Stimulated activated CD8-positive, alpha-beta memory T cell treated with anti-CD3 and anti-CD28 coated beads, Interleukin-12 subunit alpha, Interleukin-12 subunit beta, amount 100 ng/mL, for 24 hours (primary cell): ENCODE measurements around the gene ABCC4.

ENCODE experiments used
- DNase-seq: peaks from one replicate; pipeline ENCODE4 v3.0.0-alpha.2; 2020; ENCODE audit errors: extremely low read depth

ABCC4 gene

DNA sequence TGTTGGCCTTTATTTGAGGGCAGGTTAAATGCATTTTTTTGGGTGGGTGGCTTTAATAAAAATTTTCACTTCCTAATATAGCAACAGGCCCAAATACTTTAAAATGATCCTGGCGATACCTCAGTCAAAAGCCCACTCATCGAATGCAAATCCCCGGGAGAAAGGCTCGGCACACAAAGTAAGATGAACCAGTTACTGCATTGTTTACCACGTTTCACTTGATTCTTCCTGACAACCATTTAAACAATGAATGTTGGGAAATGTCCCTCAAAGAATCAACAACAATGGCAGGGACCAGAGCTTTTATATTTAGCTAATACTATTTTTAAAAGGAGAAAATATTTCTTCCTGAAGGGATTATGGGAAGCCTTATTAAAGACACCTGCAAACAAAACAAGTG, 187.7 kb downstream of the ABCC4 start:
- no peak for DNase-seq

DNA sequence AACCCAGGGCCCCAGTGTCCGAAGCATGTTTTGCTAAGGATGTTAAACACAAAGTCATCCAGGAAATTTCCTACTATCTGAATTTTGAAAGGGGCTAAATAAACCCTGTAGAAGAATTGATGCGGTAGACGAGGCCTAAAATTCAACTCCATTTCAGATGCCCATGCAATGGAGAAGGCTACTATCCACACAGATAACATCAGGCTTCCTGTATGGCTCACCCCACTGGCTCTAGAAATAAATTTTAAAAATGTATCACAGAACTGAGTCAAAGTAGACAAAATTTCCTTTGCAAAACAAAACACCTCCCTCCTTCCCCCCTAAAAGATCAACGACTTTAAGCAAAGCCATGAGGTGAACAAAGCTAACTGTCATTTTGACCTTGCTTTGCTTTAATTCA, 188.4 kb downstream of the ABCC4 start:
- no peak for DNase-seq

DNA sequence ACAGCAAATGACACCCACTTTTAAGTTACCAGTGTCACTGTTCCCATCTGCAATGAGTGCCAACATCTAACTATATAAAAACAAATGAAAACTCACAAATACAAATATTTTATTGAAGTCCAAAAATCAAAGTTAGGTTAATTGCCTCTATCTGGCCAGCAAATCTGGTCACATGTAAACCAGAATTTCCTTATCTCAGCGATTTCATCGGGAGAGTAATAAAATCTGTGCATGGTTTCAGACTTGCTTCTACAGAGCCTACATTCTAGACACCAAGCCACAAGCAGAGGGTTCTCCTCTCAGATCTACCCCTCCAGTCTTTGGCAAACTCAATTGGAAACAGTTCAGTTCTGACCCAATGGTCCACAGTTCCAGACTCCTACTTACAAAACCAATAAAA, 189.6 kb downstream of the ABCC4 start:
- DNase-seq, result no peak

DNA sequence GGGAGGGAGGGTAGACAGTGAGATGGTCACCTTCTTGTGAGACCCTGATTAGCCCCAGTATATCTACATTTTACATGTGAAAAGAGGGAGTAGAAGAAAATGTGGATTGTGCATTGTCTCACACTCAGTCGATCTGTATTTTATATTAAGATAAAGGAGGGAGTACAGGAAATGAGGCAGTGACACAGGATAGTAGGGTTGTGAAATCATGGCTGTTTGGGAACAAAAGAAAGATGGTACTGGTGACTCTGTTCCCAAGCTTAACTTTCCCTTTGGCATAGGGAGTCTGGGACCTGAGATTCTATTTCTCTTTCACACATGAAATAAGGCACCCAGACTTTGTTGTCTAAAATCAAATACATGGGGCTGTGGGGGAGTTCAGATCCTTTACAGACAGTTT, 194.7 kb downstream of the ABCC4 start:
- no peak for DNase-seq

DNA sequence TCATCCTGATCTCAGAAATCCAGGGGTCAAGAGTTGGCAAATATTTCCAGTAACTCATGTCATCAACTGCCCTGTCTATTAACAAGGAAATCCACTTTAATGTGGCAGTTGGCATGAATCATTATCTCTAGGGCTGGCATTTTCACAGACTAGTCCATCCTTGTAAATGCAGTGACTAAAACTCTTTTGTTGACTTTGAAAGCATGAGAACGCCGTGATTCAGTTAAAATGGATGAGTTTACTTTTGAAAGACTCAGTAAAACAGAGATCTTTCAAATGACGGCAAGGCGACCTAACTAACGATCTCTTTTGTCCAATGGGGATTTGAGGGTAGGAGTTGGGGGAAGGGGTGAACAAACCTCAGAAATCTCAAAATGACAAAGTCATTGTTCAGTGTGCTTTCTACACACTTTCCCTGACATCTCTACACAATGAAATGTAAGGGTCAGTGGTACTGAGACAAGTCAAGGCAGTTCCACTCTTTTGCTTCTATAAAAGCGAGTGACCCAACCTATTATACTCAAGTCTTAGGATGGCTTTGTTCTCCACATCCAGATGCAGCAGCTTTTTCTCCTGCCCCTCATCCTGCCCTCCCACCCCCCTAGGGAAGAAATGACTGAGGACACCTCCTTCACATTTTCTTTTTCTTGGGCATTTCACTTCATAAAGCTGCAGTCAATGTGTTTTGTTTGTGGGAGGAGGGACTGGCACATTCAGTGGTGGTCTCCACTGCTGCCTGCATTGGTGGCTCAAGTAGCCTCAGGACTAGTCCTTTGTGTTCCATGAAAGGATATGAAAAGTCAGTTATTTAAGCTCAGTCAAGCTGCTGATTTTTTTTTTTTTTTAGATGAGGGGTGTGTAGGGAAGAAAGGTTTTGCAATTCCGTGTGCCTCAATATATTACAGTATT, 200.5 kb downstream of the ABCC4 start:
- no peak for DNase-seq

DNA sequence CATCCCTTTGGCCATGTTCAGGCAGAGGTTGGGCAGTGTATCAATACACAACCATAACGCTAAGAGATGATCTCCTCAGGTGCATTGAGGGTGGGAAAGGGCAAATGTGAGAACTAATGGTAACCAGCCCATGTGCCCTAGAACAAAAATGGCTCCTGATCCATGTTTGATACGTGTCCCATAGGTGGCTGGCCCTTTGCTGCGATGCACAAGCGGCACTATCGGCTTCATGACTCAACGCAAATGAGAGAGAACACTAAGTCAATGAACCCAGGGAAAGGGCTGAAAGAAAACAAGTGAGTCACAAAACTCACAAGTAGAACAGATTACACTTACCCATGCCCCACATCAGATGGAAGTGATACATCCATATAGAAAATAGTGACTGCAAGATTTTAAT, 201.7 kb downstream of the ABCC4 start:
- DNase-seq, result no peak

DNA sequence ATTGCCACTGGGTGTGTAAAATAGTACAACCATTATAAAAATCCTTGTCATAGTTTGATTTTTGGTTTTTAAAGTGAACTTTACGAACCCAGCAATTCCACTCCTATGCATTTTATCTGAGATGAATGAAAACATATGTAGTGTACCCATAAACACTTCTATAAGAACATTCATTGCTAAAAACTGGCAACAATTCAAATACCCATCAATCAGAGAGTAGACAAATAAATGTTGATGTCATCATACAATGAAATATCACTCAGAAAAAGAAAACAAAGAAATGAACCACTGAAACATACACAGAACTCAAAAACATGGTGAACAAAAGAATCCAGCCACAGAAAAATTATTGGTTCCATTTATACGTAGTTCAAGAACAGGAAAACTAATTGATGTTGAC, 202.3 kb downstream of the ABCC4 start:
- no peak for DNase-seq

DNA sequence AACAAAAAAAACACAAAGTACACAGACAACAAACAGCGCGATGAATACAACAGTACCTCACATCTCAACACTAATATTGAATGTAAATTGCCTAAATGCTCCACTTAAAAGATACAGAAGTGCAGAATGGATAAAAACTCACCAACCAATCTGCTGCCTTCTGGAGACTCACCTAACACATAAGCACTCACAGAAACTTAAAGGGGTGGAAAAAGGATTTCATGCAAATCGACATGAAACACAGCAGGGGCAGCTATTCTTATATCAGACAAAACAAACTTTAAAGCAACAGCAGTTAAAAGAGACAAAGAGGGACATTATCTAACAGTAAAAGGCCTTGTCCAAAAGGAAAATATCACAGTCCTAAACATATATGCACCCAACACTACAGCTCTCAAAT, 209.5 kb downstream of the ABCC4 start:
- DNase-seq, result no peak

DNA sequence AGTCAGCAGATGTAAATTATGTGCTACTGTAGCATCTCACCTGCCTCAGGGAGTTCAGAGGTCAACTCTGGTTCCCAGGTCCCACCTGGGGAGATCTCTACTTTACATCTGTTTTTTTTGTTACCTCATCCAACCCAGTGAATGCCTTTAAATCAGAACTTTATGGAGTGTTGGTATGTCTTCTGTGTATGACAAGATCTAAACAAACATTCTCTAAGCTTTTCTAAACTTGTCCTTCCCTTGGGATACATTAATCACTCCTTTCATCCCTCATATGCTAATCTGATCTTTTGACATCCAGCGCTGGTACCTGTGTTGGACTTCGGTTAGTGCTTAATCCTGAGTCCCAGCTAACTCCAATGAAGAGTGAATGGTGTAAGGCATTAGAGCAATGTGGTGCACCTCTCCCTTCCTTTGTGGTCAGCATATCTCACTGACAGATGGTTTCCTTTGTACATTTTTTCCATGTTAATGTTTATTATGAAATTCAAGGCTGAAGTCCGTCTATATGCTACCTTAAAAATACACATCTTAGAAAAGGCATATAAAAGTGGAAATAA, 213.4 kb downstream of the ABCC4 start:
- no peak for DNase-seq

DNA sequence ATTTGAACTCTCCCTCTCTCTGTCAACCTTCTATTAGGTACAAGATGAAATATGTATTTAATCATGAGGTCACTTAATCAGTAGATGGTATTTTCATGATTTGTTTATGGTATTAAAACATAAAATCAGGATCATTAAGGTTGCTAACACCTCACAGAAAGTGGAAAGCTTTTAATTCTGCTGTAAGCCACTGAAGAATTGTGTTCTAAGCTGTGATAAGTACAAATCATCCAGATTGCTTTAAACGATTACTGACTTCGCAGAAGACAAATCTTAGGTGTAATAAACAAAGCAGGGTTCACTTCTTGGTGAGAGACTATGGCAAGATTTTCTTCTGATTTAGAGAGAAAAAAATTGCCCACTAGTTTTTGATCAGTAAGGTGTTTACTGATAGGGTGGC, 214.5 kb downstream of the ABCC4 start:
- no peak for DNase-seq

DNA sequence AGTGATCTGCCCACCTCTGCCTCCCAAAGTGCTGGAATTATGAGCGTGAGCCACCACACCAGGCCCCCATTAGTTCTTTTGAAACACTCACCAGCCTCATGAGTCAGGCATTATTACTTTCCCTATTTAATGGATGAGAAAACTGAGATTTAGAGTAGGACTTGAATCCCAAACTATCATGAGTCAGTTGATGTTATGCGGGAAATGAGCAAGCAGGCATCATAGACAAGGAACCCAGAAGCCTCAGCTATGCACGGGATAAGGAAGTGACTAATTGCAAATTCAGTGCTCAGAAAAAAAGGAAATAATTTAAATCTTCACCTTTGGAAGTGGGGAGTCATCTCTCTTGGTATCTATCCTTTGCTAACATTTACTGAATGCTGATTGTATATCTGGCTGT, 217.5 kb downstream of the ABCC4 start:
- no peak for DNase-seq

DNA sequence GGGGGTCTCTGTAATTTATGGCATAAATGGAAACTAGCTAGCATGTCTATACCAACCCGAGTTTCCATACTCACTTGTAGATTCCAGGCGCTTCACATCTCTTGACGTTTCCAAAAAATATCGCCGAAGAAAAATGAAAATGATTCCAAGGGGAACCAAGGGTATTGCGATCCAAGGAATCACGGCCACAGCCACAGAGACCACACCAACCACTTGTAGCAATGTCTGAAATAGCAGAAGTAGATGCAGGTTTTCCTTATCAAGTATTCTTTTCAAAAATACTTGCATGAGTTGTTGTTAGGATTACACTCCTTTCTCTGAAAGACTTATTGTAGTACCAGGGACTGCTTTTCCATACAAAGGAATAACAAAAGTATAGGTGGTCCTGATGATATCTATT, 218.2 kb downstream of the ABCC4 start:
- DNase-seq, result no peak

DNA sequence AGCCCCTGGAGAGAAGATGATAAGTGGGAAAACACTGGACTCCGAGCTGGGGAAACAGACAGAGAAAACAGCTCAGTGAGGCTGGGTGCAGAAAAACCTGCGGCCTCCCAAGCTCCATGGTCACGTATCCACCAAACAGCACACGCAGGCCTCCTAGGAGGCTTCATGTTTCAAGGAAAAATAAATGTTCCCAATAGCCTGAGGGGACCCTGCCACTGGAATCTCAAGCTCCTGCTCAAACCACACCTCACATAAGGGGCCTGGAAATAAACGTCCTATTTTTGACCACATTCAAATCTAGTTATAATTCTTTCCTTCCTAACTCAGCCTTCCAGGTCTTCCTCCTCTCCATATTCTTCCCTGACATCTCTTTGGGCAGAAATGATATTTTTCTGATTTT, 225.7 kb downstream of the ABCC4 start:
- no peak for DNase-seq

DNA sequence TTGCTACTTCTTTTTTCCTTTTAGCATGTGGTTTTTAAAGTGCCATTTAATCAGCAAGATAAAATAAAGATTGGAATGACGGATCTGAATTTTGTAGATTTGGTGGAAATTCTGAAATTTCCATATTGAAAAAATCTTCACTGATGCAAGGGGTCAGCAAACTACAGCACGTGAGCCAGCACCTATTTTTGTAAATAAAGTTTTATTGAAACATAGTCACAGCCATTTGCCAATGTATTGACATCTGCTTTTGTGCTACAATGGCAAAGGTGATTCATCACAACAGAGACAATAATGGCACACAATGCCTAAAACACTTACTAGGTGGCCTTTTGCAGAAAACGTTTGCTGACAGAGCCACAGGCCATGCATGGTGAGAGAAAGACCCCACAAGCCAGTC, 226.4 kb downstream of the ABCC4 start:
- DNase-seq, result no peak

DNA sequence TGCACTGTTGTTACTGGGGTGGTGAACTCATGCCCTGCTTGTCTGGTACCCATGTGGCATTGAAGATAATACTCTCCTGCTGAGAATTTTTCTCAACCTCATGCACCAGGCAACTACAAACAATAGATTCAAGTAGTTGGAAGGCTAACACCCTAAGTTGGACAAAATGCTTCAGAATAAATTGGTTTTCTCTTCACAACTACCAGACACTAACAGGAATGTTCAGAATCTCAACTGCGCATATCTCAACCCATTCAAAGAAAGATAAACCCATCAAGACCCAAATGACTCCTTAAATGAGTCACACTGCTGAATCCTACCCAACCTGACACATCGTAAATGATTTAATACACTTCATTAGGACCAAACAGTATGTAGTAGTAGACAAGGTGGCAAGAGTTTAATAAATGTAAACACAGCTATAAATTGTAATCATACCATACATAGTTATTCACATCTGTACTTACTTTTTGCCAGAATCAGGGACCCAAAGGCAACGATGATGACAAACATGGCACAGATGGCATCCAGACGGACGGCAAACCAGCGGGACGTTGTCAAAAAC, 227.4 kb downstream of the ABCC4 start:
- no peak for DNase-seq

DNA sequence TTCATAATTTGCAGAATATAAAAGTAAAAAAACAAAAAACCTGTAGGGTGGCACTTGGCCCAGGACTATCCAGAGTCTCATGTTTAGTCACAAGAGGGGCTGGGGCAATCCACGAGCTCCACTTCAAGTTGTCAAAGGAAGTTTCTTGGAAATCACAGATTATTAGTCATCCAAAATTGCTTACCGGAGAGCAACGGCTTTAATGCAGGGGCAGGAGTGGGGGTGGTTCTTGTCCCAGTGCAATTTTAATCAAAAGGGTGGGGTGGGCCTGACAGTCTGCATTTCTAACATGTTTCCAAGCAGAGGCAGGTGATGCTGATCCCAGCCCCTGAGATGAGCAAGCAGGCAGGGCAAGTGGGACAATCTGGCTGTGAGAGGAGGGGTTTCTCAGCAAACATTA, 233.9 kb downstream of the ABCC4 start:
- no peak for DNase-seq

DNA sequence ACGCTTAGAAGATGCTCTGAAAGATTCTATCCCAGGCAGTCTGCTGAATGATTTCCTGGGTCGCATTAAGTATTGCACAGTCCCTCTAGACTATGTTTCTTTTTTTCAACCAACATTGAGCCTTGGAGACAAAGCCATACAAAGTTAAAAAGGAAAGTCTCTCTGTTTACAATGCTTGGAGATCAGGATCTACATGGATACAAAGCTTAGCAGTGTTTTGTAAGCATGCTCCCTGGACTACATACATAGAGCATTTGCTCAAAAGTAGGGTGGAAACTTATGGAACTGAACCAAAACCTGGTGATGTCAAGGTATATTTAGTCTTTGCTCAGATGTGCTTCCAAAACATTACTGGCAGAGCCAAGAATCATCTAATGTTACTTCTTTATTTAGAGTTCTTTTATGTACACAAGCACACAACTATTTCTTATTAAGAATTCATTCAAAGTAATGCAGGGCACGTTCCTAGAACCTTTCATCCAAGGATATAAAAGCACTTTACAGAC, 241.2 kb downstream of the ABCC4 start:
- DNase-seq, result no peak

DNA sequence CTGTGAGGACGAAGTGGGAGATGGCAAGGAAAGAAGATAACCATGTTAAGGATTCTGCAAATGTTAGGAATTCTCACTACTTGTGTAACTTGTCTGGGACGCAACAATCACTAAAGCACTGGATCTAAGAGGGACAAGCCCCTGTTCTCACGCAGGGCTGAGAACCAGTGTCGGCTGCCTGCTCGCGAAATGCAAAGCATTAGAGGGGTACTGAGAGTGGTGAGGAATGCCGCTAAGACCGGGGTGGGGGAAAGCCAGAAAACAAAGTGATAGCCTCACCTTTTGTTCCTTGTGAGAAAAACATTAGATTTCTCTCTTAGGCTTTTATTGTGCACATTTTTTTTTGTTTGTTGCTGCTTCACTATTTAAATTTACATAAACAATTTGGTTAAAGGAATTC, 241.9 kb downstream of the ABCC4 start:
- no peak for DNase-seq

DNA sequence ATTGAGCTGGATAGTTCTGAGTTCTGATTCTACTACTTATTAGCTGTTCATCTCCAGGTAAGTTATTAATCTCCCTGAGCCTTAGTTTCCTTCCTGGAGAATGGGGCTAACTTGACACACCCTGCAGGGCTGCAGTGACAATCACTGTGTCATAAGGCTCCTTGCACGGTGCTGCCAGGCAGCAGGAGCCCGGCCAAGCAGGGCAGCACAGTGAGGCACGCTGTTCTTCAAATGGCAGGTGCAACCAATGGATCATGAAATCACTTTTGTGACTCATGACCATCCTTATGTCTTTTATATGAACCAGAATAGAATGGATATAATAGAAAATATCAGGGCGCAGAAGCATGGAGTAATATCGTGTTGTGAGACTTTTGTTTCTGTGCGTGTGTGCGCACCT, 242.6 kb downstream of the ABCC4 start:
- no peak for DNase-seq

DNA sequence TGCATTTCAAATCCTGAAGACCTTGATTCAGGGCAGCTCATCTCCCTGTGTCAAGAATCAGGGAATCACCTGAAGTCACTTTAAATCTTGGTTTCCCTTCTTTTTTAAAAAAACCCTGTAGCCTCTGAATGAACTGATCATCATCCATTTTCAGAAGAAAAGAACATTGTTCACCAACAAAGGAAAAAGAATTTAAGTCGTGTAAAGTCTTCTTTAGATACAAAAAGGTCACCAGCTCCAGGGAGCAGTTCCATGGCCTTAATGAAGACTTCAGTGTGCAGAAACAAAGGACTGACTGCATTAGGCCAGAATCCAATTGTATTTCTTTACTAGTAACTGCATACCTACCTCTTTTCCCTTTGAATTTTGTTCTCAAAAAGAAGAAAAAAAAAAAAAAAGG, 245.0 kb downstream of the ABCC4 start:
- no peak for DNase-seq

DNA sequence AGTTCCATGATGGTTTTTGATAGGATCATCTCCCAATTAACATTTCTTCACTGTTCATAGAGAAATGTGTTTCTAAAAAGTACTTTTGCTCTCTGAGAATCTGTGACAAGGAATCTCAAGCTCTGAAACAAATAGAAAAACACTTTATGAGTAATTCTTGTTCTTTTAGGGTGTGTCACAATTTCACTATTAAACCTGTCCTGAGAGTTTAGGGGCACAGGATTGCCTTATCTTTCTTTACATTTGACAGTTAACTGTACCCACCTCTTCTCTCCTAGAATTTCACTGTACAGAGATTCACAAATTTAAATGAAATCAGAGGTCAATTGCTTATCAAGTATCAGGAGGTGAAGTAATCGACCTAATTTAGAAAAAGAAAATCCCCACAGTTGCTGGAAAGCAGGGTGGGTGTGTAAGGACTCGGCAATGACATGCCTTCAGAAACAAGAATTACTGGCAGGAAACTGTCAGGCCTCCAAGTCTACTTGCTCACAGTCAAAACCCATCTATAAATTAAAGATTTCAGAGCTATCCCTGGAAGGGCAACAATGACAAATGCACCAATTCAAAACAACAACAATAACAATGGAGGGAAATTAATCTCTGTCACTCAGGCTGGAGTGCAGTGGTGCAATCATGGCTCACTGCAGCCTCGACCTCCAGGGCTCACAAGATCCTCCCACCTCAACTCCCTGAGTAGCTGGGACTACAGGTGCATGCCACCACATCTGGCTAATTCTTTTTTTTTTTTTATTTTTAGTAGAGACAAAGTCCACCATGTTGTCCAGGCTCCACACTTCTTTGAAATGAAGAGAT, 250.2 kb downstream of the ABCC4 start:
- DNase-seq, result no peak

DNA sequence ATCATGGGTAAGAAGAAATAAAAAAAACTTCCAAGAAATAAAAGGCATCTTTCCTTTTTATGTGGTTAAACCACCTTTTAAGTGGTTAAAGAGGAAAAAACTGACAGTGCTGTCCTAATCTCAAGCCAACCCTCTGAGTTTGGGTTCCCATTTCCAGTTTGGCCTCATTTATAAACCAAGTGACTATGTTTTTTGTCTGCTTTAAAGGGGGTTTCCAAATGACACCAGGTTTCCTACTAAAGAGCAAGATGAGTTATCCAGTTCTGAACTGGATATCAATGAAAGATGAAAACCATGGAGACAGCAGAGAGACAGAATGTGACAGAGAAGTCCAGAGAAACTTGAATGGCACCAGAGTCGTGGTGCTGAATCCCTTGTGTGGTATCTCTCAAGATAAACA, 251.5 kb downstream of the ABCC4 start:
- no peak for DNase-seq
